ENCODE results near the gene PPP1R18. TPM values are rescaled to one million over a fixed set of nuclear protein-coding genes. Genes with fewer than 3 reads are reported as not detected.

The PPP1R18 gene, protein sequence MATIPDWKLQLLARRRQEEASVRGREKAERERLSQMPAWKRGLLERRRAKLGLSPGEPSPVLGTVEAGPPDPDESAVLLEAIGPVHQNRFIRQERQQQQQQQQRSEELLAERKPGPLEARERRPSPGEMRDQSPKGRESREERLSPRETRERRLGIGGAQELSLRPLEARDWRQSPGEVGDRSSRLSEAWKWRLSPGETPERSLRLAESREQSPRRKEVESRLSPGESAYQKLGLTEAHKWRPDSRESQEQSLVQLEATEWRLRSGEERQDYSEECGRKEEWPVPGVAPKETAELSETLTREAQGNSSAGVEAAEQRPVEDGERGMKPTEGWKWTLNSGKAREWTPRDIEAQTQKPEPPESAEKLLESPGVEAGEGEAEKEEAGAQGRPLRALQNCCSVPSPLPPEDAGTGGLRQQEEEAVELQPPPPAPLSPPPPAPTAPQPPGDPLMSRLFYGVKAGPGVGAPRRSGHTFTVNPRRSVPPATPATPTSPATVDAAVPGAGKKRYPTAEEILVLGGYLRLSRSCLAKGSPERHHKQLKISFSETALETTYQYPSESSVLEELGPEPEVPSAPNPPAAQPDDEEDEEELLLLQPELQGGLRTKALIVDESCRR
- total RNA-seq (2012; rRNA removed) (31.9 and 32.8 TPM in 2 replicates), polyA plus RNA-seq (2012; rRNA removed) (129 and 134 TPM in 2 replicates), Bru-seq, nascent RNA (percentile 92 among the genes with signal in this experiment), BruChase-seq, experiment 1, labeled RNA remaining after a 6-hour chase (percentile 82 among the genes with signal in this experiment), BruChase-seq, experiment 2, labeled RNA remaining after a 2-hour chase (percentile 92 among the genes with signal in this experiment)
- polyA plus RNA-seq (2012; cell fraction: cytosol; rRNA removed), result 129 and 140 TPM in 2 replicates
- 114 and 118 TPM in 2 replicates for polyA plus RNA-seq (2012; cell fraction: nucleus; rRNA removed; ENCODE audit: low replicate concordance)
- long read RNA-seq, transcript PPP1R18-206 (3 exons, 1,448 nt), result major isoform, 32 of 60 reads
- long read RNA-seq, partial matches to known transcripts, result 23 of 60 reads
- long read RNA-seq, other reads (novel, unspliced or antisense), result 2 of 60 reads

DNA sequence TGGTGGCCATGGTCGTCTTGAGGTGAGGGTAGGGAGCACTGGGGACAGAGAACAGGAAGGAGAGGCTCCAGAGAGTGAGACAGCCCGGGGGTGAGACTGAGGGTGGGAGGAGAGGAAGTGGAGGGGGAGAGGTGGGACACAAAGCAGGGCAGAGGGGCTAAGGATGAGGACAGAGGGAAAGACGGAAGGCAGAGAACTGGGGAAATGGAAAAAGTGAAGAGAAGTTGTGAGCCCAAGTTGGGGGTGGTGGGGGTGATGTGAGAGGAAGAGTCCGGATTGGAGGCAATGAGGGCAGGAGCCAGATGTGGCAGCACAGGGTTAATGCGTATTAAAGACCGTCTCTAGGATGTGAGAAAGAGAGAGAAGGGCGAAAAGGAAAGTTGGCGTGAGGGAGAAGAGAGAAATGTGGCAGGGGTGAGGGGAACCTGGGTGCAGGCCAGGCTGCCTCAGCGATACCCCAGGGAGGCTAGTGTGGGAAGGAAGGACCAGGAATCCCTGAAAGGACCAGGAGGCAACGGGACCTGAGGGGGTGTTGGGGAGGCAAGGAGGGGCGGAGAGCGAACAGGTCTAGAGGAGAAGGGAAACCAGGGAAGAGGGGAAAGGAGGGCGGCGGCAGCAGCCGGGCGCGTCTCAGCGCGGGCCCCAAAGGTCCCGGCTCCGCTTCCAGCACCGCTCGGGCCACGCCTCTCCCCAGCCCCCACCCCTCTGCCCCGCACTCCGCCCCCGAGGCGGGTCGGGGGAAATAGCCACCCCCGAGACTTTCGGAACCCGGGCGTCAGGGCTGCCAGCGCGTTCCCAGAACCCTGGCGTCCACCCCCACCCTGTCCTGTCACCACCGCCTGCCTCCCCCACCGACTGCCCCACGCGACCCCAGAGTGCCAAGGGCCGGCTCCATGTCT, at the start of gene PPP1R18:
Gene PPP1R18 (minus strand): TSS at position 637 of the 899 bp plus-strand sequence. CDS start 627 bp downstream, at position 10.
- peak within 1 kb of the TSS; percentile 100 for H3K9ac ChIP-seq (ENCODE audit: low read depth, low read length)
- ChIA-PET POLR2A (ENCODE audit: unreplicated experiment) (no interaction called here), CTCF (no interaction called here)
- H2BK15ac ChIP-seq (ENCODE audit: low read depth, low read length), result peak within 1 kb of the TSS; percentile 79; the same call in 2 of the 3 replicates
- H3K4me3 ChIP-seq (ENCODE audit: insufficient read depth, low read depth, low read length), result peak within 1 kb of the TSS; percentile 97
- H3K9me3 ChIP-seq (ENCODE audit: control insufficient read depth, insufficient read depth, low read length), result no peaks in the 10 kb centered on the region
- intact Hi-C loops (cut with micrococcal nuclease), result loop anchor here (1.0 kb wide), 1 partner anchor 36 kb away; no protein-coding TSS in a partner anchor
- peak within 1 kb of the TSS; percentile 89 for H2AFZ ChIP-seq (replicated peaks; ENCODE audit: low read length, poor library complexity)
- H3K23ac ChIP-seq (ENCODE audit: low read depth, low read length), result peak within 1 kb of the TSS; percentile 99
- peaks cover 18 to 40% of the 10 kb centered on the region in 2 experiments; a peak in 3 of 4 replicates for H3K79me1 ChIP-seq (ENCODE audit: low read depth in 1 of 2, low read length in 2 of 2)
- H3K36me3 ChIP-seq (ENCODE audit: control insufficient read depth, insufficient read depth, low read length), result peaks cover 27% of the 10 kb centered on the region
- peak within 1 kb of the TSS; percentile 100 for H2AK9ac ChIP-seq (replicated peaks; ENCODE audit: low read depth, low read length, poor library complexity)
- H2BK5ac ChIP-seq (ENCODE audit: low read depth, low read length, poor library complexity, severe bottlenecking), result peak within 1 kb of the TSS; percentile 98
- peak within 1 kb of the TSS; percentile 87 for H3K4me2 ChIP-seq (ENCODE audit: low read depth, low read length)
- peaks cover 47% of the 10 kb centered on the region for H4K20me1 ChIP-seq (ENCODE audit: insufficient read depth, low read length)
- peak within 1 kb of the TSS; percentile 86 for H2BK120ac ChIP-seq (ENCODE audit: low read depth, low read length)
- peak; percentile 12 for ATAC-seq (ENCODE audit: low read depth)
- H3K27ac ChIP-seq (ENCODE audit: insufficient read depth, low read length), result peak within 1 kb of the TSS; percentile 100
- BruUV-seq (replicated peaks), result TSS peak; percentile 76
- H3K27me3 ChIP-seq (ENCODE audit: control insufficient read depth, insufficient read depth, low read length), result no peaks in the 10 kb centered on the region
- H2AK5ac ChIP-seq (ENCODE audit: low read depth, low read length), result peak within 1 kb of the TSS; percentile 100
- peaks cover 13% of the 10 kb centered on the region for H3K9me1 ChIP-seq (ENCODE audit: insufficient read depth, low read length)
- in situ Hi-C loops (cut with MboI; ENCODE audit: low sequenced_read_pairs), result no loop called here
- H3K56ac ChIP-seq (ENCODE audit: extremely low read depth, insufficient read depth, low read length), result peak within 1 kb of the TSS; percentile 99
- WGBS, 2 experiments (ENCODE audit: extremely low coverage in 2 of 2, insufficient read length in 1 of 2), result 2% methylated on average over 6 of the region's 41 CpGs; no CpG with 5 or more reads in 1 of the 2 experiments
- peak within 1 kb of the TSS; percentile 98 for H3K18ac ChIP-seq (ENCODE audit: low read depth, low read length)
- peak within 1 kb of the TSS; percentile 31; the same call in 1 of the 2 replicates for H2BK20ac ChIP-seq (ENCODE audit: low read depth, low read length)
- dilution Hi-C loops (cut with HindIII; ENCODE audit: low sequenced_read_pairs, unreplicated experiment), result no loop called here
- H4K5ac ChIP-seq (ENCODE audit: low read depth, low read length), result peak within 1 kb of the TSS; percentile 91
- DNase-seq, result peak; percentile 49
- H3K4me1 ChIP-seq (ENCODE audit: control insufficient read depth, insufficient read depth, low read length), result peaks cover 18% of the 10 kb centered on the region
- peak within 1 kb of the TSS; percentile 98 for H3K14ac ChIP-seq (replicated peaks; ENCODE audit: low read depth, low read length)
- peak within 1 kb of the TSS; percentile 99 for H4K91ac ChIP-seq (ENCODE audit: insufficient read depth, low read depth, low read length)
- H4K8ac ChIP-seq (ENCODE audit: low read depth in 2 of 2, low read length in 2 of 2), result peak within 1 kb of the TSS; percentile 88 to 96
- peak within 1 kb of the TSS; percentile 100 for H3K4ac ChIP-seq (ENCODE audit: low read depth, low read length)
- TF ChIP-seq POLR2A (IDR thresholded peaks at IDR 0.05; ENCODE audit: low read depth, low read length) (0 out of 2 replicates have a peak, but pooled peaks have one; percentile 17), BHLHE40 (IDR thresholded peaks at IDR 0.05; ENCODE audit: low read depth, low read length) (no peak), MAZ (IDR thresholded peaks at IDR 0.05; ENCODE audit: borderline replicate concordance, low read depth, low read length) (no peak), NFE2L2 (IDR thresholded peaks at IDR 0.05; ENCODE audit: low read depth, low read length) (no peak), FOS (IDR thresholded peaks at IDR 0.05; ENCODE audit: low read depth, low read length) (no peak), MXI1 (IDR thresholded peaks at IDR 0.05; ENCODE audit: borderline replicate concordance, low read depth, low read length) (0 out of 2 replicates have a peak, but pooled peaks have one; percentile 6), CHD1 (IDR thresholded peaks at IDR 0.05; ENCODE audit: low read depth, low read length) (no peak)
- TF ChIP-seq, protein P1, sequence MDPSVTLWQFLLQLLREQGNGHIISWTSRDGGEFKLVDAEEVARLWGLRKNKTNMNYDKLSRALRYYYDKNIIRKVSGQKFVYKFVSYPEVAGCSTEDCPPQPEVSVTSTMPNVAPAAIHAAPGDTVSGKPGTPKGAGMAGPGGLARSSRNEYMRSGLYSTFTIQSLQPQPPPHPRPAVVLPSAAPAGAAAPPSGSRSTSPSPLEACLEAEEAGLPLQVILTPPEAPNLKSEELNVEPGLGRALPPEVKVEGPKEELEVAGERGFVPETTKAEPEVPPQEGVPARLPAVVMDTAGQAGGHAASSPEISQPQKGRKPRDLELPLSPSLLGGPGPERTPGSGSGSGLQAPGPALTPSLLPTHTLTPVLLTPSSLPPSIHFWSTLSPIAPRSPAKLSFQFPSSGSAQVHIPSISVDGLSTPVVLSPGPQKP (IDR thresholded peaks at IDR 0.05; ENCODE audit: borderline replicate concordance, low read depth, low read length), result no peak
- TF ChIP-seq, protein P2, sequence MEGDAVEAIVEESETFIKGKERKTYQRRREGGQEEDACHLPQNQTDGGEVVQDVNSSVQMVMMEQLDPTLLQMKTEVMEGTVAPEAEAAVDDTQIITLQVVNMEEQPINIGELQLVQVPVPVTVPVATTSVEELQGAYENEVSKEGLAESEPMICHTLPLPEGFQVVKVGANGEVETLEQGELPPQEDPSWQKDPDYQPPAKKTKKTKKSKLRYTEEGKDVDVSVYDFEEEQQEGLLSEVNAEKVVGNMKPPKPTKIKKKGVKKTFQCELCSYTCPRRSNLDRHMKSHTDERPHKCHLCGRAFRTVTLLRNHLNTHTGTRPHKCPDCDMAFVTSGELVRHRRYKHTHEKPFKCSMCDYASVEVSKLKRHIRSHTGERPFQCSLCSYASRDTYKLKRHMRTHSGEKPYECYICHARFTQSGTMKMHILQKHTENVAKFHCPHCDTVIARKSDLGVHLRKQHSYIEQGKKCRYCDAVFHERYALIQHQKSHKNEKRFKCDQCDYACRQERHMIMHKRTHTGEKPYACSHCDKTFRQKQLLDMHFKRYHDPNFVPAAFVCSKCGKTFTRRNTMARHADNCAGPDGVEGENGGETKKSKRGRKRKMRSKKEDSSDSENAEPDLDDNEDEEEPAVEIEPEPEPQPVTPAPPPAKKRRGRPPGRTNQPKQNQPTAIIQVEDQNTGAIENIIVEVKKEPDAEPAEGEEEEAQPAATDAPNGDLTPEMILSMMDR (conservative IDR thresholded peaks at IDR 0.05; ENCODE audit: low read depth, low read length), result no peak

Measured in IMR-90 (cell line).